ENCODE measurements around the gene DEXI.

DNA sequence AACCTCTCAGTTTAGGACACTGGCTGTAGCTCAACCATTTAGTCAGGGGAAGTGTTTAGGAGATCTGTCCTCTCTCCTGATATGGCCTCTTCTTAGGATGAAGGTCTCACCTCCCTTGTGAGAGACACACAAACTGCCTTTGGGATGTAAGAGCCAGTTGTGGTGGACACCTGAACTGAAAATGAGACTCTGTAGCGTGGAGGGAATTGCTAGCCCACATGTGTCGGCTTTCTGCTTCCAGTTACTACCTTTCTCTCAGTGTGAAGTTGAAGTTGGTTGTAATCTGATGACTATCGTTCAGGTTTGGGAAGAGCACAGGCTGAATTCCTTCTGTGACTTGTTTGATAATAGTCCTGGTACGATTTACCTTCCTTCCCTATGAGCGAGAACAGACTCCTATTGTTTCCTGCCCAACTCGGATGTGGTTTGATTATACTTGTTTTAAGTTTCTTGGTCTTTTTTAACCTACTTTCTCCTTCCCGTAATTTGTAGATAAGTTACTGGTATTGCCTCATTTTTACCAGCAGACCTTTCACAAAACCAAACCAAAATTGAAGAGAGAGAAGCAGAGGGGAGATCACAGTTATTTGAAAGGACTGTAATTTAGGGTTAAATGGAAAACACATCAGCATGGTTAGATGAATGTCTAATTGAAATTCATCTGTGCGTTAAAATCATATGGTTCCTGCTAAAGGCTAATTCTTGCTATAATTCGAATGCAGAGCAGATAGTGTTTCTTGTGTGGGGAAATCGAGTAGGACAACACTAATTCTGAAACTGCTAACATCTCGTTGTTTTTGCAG is 45.3 kb upstream of the DEXI start:
- TF ChIP-seq, protein P1, sequence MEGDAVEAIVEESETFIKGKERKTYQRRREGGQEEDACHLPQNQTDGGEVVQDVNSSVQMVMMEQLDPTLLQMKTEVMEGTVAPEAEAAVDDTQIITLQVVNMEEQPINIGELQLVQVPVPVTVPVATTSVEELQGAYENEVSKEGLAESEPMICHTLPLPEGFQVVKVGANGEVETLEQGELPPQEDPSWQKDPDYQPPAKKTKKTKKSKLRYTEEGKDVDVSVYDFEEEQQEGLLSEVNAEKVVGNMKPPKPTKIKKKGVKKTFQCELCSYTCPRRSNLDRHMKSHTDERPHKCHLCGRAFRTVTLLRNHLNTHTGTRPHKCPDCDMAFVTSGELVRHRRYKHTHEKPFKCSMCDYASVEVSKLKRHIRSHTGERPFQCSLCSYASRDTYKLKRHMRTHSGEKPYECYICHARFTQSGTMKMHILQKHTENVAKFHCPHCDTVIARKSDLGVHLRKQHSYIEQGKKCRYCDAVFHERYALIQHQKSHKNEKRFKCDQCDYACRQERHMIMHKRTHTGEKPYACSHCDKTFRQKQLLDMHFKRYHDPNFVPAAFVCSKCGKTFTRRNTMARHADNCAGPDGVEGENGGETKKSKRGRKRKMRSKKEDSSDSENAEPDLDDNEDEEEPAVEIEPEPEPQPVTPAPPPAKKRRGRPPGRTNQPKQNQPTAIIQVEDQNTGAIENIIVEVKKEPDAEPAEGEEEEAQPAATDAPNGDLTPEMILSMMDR (IDR thresholded peaks at IDR 0.05) = no peak
- TF ChIP-seq POLR2A (IDR thresholded peaks at IDR 0.05) = no peak

Measured in thyroid gland (tissue), 4 donors.